ENCODE data around the gene KIF3B.
"Not testable (repeated sequence)": the region's sequence is repeated elsewhere in the genome, so short reads cannot be mapped to it uniquely, and the experiment has no call there.

The KIF3B gene

GRCh38 chr20:32248043-32248442 is 29.4 kb upstream of the KIF3B start:
- peak; percentile 27 for DNase-seq (ENCODE audit: low read depth)

- DNase-seq (ENCODE audit: low read depth) = no peak
These were observed 28.3 kb upstream of the KIF3B start for GRCh38 chr20:32249030-32249738.

- DNase-seq (ENCODE audit: low read depth) = no peak
These were observed 26.0 kb upstream of the KIF3B start for GRCh38 chr20:32251470-32251869.

GRCh38 chr20:32252189-32252588 is 25.3 kb upstream of the KIF3B start:
- DNase-seq (ENCODE audit: low read depth) = no peak

- DNase-seq (ENCODE audit: low read depth) = not testable (repeated sequence)
These were observed 16.5 kb upstream of the KIF3B start for GRCh38 chr20:32260973-32261372.

GRCh38 chr20:32261644-32262043 is 15.8 kb upstream of the KIF3B start:
- DNase-seq (ENCODE audit: low read depth) = no peak

- DNase-seq (ENCODE audit: low read depth) = no peak
These were observed 14.0 kb upstream of the KIF3B start for GRCh38 chr20:32263398-32263954.

GRCh38 chr20:32271620-32272019 is 5.8 kb upstream of the KIF3B start:
- DNase-seq (ENCODE audit: low read depth) = no peak

GRCh38 chr20:32274359-32274758 is 3.1 kb upstream of the KIF3B start:
- no peak for DNase-seq (ENCODE audit: low read depth)

GRCh38 chr20:32275163-32275562 is 2.3 kb upstream of the KIF3B start:
- DNase-seq (ENCODE audit: low read depth) = not testable (repeated sequence)

- peak; percentile 16 for DNase-seq (ENCODE audit: low read depth)
These were observed 770 bp downstream of the KIF3B start for GRCh38 chr20:32278199-32278643.

- no peak for DNase-seq (ENCODE audit: low read depth)
These were observed 4.3 kb downstream of the KIF3B start for GRCh38 chr20:32281711-32282110.

- no peak for DNase-seq (ENCODE audit: low read depth)
These were observed 5.0 kb downstream of the KIF3B start for GRCh38 chr20:32282461-32282860.

- DNase-seq (ENCODE audit: low read depth) = no peak
These were observed 7.7 kb downstream of the KIF3B start for GRCh38 chr20:32285082-32285620.

- peak; percentile 58 for DNase-seq (ENCODE audit: low read depth)
These were observed 8.3 kb downstream of the KIF3B start for GRCh38 chr20:32285621-32286371.

GRCh38 chr20:32287231-32287638 is 9.8 kb downstream of the KIF3B start:
- DNase-seq (ENCODE audit: low read depth) = no peak

GRCh38 chr20:32288225-32288849 is 10.9 kb downstream of the KIF3B start:
- no peak for DNase-seq (ENCODE audit: low read depth)

- not testable (repeated sequence) for DNase-seq (ENCODE audit: low read depth)
These were observed 11.8 kb downstream of the KIF3B start for GRCh38 chr20:32289299-32289660.

GRCh38 chr20:32289661-32290431 is 12.4 kb downstream of the KIF3B start:
- DNase-seq (ENCODE audit: low read depth) = no peak

GRCh38 chr20:32291166-32291565 is 13.7 kb downstream of the KIF3B start:
- no peak for DNase-seq (ENCODE audit: low read depth)

GRCh38 chr20:32292548-32292947 is 15.1 kb downstream of the KIF3B start:
- DNase-seq (ENCODE audit: low read depth) = no peak

GRCh38 chr20:32294071-32294470 is 16.6 kb downstream of the KIF3B start:
- no peak for DNase-seq (ENCODE audit: low read depth)
